DMS114 treated with DMSO at 0.1 percent for 48 hours (cell line): ENCODE data around the gene SHISA3.

ENCODE experiments used
- DNase-seq: peaks from one replicate; lab custom pipeline; 2025; ENCODE audit not compliant: unreplicated experiment; lab: John Stamatoyannopoulos, UW

SHISA3 gene

DNA sequence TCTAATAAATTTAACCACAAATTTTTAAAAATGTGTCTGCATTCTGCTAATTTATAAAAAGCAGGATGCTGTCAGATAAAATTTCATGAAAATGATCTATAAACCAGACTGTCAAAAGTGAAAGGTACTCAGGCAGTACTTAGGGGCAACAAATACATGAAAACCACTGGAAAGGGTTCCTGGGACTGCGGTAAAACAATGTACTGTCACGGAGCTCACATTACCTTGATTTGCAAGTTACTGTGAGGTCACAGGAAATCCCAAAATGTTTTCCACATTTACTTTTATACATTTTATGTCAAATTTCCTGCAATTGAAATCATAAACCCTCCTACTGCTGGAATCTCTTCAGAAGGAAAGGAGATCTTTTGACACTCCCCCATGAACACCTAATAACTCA, 45.3 kb downstream of the SHISA3 start:
- no peak for DNase-seq

DNA sequence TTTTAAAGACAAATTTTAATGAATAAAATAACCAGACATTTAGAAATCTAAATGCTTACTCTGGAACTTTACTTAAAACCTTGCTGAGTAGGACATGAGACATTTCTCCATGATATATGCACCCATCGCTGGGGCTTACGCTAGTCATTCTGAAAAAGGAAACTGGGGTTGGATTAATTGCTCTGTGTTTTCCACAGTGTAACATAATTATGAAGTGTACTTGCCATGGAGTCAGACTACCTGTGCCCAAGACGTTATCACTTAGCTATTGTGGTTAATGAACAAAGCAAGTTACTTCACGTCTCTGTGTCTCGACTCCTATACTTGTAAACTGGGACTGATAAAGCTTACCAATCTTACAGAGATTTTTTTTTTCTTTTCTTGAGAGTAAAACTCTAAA, 47.8 kb downstream of the SHISA3 start:
- no peak for DNase-seq

DNA sequence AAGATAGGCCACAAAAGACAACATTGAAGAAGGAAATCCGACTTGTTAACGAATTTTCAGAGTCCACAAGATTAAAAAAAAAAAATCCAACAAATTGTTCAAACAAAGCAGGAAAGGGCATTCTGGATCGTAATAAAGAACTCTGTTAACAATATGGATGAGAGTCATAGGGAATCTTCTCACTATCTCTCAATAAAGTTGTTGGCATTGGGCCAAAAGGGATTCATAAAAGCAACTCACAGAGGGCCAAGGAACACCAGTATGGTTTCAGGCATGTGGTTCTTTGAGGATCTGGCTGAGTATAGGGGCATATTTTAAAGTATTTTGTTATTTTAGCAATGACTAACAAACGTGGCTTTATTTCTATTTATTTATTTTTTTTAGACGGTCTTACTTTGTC, 49.5 kb downstream of the SHISA3 start:
- no peak for DNase-seq
